ENCODE results near the gene SARS2.
"Not testable (repeated sequence)": the region's sequence is repeated elsewhere in the genome, so short reads cannot be mapped to it uniquely, and the experiment has no call there.

The SARS2 gene

DNA sequence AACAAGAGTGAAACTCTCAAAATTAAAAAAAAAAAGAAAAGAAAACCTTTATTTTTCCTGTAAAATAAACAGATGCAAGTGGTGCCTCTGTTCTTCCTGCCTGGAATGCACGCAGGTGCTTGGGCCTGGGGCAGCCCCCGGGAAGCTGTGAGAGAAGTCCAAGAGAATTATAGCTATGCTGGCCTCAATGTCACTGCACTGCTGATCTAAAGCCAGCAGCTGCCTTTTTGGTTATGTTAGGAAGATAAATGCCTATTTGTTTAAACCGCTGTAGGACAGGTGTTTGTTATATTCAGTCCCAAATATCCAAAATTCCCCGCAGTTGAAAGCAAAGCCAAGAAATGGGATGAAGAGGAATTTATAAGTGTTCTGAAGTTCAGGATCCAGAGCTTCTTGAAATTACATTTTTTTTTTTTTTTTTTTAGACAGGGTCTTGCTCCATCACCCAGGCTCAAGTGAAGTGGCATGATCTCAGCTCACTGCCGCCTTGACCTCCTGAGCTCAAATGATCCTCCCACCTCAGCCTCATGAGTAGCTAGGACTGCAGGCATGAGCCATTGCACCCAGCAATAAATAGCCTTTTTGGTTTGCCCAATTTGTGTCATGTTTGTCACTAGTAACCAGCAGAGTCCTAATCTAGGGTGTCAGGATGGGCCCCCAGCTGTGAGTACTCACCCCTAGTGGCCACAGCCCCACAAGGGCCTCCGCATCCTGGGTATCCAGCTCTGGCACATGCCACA lies 54.7 kb downstream of the SARS2 start:
- TF ChIP-seq, protein P1, sequence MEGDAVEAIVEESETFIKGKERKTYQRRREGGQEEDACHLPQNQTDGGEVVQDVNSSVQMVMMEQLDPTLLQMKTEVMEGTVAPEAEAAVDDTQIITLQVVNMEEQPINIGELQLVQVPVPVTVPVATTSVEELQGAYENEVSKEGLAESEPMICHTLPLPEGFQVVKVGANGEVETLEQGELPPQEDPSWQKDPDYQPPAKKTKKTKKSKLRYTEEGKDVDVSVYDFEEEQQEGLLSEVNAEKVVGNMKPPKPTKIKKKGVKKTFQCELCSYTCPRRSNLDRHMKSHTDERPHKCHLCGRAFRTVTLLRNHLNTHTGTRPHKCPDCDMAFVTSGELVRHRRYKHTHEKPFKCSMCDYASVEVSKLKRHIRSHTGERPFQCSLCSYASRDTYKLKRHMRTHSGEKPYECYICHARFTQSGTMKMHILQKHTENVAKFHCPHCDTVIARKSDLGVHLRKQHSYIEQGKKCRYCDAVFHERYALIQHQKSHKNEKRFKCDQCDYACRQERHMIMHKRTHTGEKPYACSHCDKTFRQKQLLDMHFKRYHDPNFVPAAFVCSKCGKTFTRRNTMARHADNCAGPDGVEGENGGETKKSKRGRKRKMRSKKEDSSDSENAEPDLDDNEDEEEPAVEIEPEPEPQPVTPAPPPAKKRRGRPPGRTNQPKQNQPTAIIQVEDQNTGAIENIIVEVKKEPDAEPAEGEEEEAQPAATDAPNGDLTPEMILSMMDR (conservative IDR thresholded peaks at IDR 0.05; ENCODE audit: control insufficient read depth, insufficient read depth, low read depth, low read length), result no peak
- no peak for DNase-seq (ENCODE audit: low read depth)

DNA sequence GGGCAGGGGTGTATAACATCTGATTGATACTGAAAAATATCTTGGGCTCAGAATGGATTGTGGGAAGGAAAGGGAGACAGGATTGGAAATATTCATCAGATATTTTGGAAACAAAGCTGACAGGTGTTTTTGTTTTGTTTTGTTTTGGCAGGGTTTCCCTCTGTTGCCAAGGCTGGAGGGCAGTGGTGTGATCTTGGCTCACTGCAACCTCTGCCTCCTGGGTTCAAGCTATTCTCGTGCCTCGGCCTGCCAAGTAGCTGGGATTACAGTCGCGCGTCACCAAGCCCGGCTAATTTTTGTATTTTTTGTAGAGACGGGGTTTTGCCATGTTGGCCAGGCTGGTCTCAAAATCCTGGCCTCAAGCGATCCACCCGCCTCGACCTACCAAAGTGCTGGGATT lies 57.2 kb downstream of the SARS2 start:
- DNase-seq (ENCODE audit: low read depth); H3K4me3 ChIP-seq (ENCODE audit: control insufficient read depth, low read depth, low read length): not testable (repeated sequence)

More for the DNA sequence above, 54.7 kb downstream of the SARS2 start:
- no peak overlapping the region for H3K4me3 ChIP-seq (ENCODE audit: control insufficient read depth, low read depth, low read length)

DNA sequence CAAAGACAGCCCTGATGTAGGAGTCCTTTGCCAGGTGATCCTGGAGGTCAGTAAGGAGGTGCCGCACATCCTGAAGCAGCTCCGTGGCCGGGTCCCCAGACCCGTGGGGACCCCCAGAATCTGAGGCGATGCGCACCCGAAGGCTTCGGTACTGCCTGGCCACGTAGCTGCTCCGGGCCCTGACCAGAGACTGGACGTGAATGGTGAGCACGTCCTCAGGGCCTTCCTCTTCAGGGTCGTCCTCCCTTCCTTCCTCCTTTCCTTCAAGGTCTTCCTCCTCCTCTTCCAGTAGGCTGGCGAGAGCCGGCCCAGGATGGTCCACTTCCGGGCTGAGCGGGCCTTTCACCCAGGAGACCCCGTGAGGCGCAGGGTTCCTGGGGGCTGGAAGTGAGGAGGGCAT lies 60.0 kb downstream of the SARS2 start:
- H3K4me3 ChIP-seq (ENCODE audit: control insufficient read depth, low read depth, low read length), result no peak overlapping the region
- TF ChIP-seq, protein P1 (conservative IDR thresholded peaks at IDR 0.05; ENCODE audit: control insufficient read depth, insufficient read depth, low read depth, low read length), result no peak
- no peak for DNase-seq (ENCODE audit: low read depth)

DNA sequence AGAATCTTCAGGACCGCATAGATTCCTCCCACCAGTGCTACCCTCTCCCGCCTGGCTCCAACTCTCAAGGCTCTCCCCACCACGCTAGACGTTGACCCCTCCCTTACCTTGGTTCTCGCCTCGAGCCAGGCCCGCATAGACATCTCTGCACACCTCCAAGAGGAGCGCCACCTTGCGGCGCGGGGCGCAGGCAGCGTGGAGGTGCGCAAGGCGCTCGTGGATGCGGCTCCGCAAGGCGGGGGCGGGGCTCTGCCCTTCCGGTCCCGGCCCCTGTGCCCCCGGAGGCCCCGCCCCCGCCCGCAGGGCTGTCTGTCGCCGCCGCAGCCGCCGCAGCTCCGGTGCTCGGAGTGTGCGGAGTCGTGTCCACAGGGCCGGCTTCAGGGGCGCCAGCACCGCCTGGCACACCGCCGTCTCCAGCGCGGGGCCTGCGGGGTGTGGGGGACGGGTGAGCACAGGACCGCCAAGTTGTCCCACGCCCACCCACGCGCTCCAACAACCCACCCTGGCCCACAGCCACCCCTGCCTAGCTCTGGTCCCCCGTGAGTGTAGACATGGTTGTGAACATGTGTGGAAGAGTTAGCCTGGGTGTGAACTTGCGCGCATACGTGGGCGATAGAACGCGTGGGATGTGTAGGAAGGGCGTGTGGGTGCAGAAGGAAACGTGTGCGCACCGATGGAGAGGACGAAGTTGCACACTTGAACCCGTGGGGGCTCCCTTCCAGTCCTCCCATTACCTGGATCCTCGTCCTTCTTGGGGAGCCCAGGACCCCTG lies 60.5 kb downstream of the SARS2 start:
- peak; percentile 45 for DNase-seq (ENCODE audit: low read depth)
- TF ChIP-seq, protein P1 (conservative IDR thresholded peaks at IDR 0.05; ENCODE audit: control insufficient read depth, insufficient read depth, low read depth, low read length), result peak; percentile 62
- peak overlapping the region; percentile 48 for H3K4me3 ChIP-seq (ENCODE audit: control insufficient read depth, low read depth, low read length)

DNA sequence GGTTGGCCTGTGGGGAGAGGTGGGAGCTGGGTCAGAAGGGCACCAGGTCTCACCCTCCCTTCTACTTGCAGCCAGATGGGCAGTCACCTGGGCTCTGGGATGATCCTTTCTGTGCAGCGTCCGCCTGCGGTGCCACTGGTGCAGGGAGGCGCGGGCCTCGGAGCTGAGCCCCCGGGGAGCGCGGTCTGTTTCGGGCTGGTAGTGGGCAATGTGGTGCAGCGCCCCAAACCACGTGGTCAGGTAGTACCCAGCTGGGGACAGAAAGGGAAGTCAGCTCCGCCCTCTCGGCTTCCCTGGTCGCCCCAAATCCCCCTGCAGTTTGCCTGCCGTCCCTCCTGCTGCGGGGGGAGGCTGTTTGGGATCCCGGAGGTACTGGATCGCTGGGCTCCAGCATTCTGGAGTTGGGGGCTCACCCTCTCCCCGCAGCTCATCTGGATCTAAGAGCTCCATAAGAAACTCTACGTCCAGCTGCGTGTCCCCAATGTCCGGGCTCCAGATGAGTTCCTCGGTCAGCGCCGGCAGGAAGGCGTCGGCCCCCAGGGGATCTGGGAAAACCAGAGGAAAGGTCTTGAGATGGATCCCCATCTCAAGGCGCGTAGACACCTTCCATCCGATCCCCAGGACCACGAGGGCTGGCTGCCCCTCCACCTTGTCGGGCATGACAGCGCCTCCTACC lies 61.3 kb downstream of the SARS2 start:
- H3K4me3 ChIP-seq (ENCODE audit: control insufficient read depth, low read depth, low read length), result peak overlapping the region; percentile 48
- TF ChIP-seq, protein P1 (conservative IDR thresholded peaks at IDR 0.05; ENCODE audit: control insufficient read depth, insufficient read depth, low read depth, low read length), result no peak
- DNase-seq (ENCODE audit: low read depth), result no peak

DNA sequence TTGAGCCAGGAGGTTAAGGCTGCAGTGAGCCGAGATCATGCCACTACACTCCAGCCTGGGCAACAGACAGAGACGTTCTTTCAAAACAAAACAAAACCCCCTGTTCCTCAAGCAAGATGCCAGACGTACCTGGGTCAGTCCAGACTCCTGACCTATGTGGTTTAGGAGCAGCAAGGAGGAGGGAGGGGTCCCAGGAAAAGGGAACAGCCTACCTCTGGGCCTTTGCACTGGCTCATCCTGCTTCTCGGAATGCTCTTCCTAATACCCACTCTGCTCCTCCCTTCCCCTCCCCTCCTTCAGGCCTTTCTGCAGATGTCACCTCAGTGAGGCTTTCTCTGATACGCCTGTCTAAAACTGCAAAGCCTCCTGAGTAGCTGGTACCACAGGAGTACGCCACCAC lies 62.0 kb downstream of the SARS2 start:
- no peak overlapping the region for H3K4me3 ChIP-seq (ENCODE audit: control insufficient read depth, low read depth, low read length)
- TF ChIP-seq, protein P1 (conservative IDR thresholded peaks at IDR 0.05; ENCODE audit: control insufficient read depth, insufficient read depth, low read depth, low read length), result no peak
- no peak for DNase-seq (ENCODE audit: low read depth)
